Stimulated activated CD8-positive, alpha-beta memory T cell treated with anti-CD3 and anti-CD28 coated beads, Interleukin-15, amount 100 ng/mL, for 48 hours (primary cell): ENCODE measurements around the gene MR1.

ENCODE experiments used
- DNase-seq, 2 donors: peaks; one replicate each; pipeline ENCODE4 v3.0.0-alpha.2; 2020; ENCODE audit warnings: low read depth in 2 of 2

MR1 gene

DNA sequence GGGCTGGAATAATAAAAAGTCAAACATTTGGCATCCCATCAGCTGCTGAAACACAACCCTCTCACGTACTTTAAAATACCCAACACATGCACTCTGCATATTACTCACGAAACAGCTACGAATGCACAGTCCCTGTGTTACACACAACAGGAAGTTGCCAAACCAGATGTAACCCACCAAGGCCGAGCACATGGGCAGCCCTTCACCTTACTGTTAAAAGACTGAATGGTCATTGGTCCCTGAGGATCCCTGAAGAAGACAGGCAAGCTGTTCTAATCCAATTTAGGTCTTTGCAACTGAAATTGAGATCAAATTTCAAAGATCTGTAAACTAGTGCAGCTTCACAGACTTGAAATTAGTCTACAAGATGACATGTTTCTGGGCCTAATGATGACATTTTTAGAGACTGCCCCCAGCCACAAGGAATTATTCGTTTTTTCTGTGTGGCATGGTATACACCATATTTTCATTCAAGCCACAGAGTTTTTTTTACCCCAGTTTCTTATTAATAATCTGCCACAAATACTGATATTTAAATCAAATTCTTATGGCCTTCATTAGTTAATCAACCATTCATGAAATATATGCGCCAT, 29.1 kb downstream of the MR1 start:
- peak in 1 of 2 donors; percentile 45 for DNase-seq

DNA sequence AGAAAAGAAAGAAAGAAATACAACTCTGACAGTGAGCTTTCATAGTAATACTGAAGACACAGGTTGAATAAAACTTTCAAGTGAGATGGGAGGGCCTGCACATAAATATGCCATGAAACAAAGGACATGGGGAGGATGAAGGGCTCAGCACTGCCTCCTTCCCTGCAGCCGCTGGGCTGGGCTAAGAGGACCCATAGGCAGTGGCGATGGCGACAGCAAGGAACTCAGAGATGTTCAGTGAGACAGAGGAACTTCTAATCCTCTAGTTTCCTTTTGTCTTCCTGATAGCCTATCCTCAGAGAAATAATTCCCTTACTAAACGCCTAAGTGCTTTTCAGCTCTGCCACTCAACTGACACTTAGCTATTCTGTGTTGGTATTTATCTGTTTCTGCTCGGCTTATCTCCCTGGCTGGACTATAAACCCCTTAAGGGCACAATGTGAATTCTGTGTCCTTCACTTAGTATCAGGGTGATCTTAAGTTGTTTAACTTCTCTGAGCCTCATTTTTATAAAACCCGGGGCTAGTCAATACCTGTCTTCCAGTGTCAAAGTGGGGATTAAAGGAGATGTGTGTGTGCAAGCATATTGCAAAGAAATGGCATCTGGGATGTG, 30.3 kb downstream of the MR1 start:
- DNase-seq = no peak

DNA sequence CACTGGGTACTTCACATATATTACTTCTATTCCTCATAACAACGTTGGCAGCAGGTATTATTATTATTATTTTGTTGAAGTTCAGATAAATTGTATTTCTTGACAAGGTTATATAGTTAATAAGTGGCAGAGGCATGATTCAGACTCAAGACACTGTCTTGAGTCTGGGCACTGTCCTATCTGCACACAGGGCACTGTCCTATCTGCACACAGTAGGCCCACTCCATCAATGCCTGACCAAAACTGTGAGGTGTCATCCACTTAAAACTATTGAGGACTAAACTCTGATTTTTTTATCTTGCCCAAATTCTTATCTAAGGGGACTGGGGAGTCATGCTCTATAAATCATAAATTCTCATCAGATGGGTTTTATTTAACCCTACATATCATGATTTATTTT, 30.9 kb downstream of the MR1 start:
- no peak for DNase-seq

GRCh38 chr1:181073638-181074037, 39.9 kb downstream of the MR1 start:
- DNase-seq = no peak

DNA sequence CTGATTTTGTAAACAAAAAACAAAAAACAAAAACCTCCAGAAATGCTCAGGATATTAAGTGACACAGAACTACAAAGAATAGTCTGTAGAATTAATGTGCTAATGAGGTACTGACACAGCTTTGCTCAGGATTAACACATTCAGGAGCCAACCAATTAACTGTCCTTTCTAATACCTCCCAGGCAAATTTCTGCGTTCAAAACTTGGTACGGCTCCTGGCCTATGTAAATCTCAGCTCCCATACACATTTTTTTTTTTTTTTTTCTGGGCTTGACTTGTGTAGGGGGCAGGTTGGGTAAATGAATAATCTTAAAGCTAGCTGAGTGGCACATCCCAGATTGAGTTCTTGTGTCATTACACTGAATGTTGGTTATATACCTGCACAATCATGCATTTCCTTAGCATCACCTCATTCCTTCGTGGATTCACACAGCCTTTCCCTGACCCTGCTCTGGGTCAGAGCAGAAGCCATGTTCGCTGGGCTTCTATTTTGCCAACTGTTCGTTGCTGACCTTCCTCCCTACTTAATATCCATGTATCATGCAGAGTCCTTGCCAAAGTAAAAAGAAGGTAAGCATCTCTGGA, 42.1 kb downstream of the MR1 start:
- no peak for DNase-seq

DNA sequence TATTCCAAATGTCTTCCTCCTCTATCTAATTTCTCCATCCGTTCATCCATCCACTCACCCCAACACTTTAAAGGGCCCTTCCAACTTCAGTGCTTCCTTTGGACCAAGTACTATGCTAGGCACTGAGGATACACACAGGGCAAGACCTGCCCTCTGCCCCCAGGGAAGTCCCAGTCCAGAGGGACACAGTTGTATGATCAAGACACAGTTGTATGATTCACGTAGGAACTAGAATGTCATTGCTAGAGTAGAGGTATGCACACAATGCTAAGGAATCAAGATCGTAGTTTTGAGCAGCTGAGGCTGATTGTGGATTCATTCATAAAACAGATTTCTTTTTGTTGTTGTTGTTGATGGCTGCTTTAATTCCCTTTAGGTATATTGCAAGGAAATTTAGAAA, 43.1 kb downstream of the MR1 start:
- DNase-seq = no peak

GRCh38 chr1:181077576-181078242, 43.9 kb downstream of the MR1 start:
- no peak for DNase-seq

DNA sequence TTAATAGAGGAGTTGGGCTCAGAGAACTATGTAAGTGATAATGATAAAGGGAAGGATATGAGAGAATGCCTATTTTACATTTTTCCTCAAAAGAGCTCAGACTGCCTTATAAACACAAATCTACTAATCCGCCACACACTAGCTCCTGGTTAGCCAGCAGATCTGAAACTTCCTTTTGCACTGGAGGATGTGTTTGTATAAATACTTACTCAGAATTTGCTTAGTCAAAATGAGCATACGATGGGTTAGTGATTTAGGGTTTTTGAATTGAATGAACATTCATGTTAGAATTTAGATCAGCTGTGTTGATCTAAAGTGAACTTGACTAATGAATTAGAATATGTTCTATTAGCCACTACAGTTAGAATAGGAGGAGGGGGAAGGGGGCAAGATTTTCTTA, 45.6 kb downstream of the MR1 start:
- no peak for DNase-seq

- no peak for DNase-seq
Measured at GRCh38 chr1:181079920-181080319, 46.1 kb downstream of the MR1 start.

- DNase-seq = no peak
Measured at GRCh38 chr1:181080556-181080955, 46.8 kb downstream of the MR1 start.

GRCh38 chr1:181081395-181081794, 47.6 kb downstream of the MR1 start:
- no peak for DNase-seq

DNA sequence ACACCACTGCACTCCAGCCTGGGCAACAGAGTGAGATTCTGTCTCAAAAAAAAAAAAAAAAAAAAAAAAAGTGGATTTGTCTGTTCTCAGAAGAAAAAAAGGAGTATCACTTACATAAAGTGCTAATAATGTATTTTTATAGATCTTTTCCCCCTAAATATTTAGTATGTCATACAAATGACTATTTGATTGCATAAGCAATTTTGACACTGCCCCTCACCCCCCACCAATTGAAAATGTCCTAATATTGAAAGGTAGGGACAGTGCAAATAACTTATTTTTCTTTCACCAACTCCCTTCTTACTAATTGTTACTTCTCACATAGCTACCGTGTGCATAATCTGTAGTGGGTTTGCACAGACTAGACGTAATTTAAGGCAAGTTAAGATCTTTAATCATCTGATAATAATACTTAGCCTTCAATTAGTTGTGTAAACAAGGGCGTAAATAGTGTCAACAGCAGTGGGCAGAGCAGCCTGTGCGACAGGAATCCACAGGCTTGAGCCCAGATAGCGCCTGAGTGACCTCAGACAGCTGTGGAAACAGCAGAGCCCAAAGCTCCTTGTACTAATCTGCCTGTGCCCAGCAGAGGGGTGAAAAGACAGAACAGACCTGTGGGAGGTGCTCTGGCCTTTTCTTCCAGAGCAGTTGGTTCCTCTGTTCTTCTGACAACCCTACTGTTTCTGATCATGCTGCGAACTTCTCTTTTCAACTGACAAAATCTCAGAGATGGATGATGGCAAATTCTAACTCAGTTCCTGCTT, 50.2 kb downstream of the MR1 start:
- DNase-seq = no peak

DNA sequence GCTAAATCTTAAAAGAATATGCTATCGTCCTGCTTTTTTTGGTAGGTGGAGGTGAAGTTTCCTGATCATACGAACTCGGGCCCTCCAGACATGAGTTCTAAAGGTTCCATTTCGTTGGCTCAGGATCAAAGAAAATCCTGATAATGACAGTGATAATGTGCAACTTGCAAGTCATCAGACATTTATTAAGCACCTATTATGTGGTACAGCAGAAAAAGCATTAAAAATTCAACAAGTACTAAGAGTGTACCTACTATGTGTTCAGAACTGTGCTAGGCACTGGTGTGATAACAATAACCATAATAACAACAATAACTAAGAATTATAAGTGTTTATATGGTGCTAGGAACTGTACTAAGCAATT, 50.8 kb downstream of the MR1 start:
- no peak for DNase-seq

GRCh38 chr1:181086091-181086490, 52.3 kb downstream of the MR1 start:
- no peak for DNase-seq

- no peak for DNase-seq
Measured at GRCh38 chr1:181086926-181087325, 53.1 kb downstream of the MR1 start.

- no peak for DNase-seq
Measured at GRCh38 chr1:181087400-181087901, 53.7 kb downstream of the MR1 start.

DNA sequence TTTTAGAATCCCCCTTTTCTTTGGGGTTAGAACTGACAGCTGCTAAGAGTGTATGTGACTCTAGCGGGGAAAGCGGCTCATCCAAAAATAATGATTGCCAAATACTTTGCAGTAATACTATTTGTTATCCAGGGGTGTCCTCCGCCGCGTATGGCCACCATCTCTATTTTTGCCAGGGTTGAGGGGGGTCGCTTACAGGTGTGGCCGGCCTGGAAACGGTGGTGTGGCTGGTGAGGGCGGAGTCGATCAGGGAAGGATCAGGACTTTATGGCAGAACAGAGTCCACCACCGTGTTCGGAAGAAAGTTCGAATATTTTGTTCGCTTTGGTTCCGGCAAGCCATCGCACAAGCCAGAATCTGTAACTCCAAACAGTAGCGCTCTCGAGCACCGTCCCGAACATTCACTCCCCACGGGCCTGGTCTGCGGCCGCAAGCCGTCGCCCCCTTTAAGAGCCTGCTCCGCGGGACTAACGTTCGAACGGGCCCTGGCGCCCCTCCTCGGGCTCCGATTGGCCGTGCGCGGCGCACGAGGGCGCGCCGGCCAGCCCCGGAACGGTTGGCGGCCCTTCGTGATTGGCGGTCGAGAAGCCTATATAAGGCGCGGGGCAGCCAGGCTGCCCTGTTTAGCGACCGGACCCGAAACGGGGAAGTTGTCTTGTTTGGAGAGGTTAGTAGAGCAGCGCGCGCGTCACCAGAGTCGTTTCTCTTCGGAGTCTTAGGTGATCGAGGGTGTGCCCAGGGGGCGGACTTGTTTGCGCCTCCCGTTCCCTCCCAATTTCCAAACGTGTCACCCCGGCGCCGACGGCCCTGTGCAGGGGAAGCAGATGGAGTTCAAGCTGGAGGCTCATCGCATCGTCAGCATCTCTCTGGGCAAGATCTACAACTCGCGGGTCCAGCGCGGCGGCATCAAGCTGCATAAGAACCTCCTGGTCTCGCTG, 54.6 kb downstream of the MR1 start, which contains the start of gene IER5:
Gene IER5 (plus strand): TSS at position 622 of the 938 bp plus-strand sequence. CDS start 203 bp downstream, at position 825.
- peak; percentile 91 to 93 for DNase-seq

DNA sequence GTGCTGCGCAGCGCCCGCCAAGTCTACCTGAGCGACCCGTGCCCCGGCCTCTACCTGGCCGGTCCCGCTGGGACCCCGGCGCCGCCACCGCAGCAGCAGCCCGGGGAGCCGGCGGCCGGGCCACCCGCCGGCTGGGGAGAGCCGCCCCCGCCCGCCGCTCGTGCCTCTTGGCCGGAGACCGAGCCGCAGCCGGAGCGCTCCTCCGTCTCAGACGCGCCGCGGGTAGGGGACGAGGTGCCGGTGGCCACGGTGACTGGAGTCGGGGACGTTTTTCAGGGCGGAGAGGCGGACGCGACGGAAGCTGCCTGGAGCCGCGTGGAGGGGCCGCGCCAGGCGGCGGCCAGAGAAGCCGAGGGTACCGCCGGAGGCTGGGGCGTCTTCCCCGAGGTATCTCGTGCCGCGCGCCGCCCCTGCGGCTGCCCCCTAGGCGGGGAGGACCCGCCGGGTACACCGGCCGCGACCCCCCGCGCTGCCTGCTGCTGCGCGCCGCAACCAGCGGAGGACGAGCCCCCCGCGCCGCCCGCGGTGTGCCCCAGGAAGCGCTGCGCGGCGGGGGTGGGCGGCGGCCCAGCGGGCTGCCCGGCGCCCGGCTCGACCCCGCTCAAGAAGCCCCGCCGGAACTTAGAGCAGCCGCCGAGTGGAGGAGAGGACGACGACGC, 55.4 kb downstream of the MR1 start:
- DNase-seq = peak in 1 of 2 donors; percentile 14

GRCh38 chr1:181089676-181090544, 56.1 kb downstream of the MR1 start:
- peak; percentile 64 to 72 for DNase-seq
